GM10248 (cell line): ENCODE results near the gene SIPA1L3.

Source experiments
- CTCF ChIA-PET: fragments of 300-600 bp; sonication (Branson Sonifier 250); formaldehyde crosslinking; extraction: SDS; loops from one replicate; lab custom pipeline; 2021; ENCODE audit warnings: antibody characterized with exemption; lab: Yijun Ruan, JAX
- POLR2A ChIA-PET: fragments of 350-650 bp; sonication (Branson Sonifier 250); formaldehyde crosslinking; extraction: SDS; loops from one replicate; lab custom pipeline; 2020; ENCODE audit warnings: antibody characterized with exemption; lab: Yijun Ruan, JAX
- DNase-seq: peaks from one replicate; pipeline ENCODE4 v3.0.0; 2012; ENCODE audit errors: extremely low spot score
- TF ChIP-seq, protein P1 (sequence below): IDR thresholded peaks from 2 replicates; pipeline ENCODE4 v1.5.1; 2012; ENCODE audit warnings: mild to moderate bottlenecking, low read depth; ENCODE audit errors: extremely low read depth, missing control alignments, control extremely low read depth

SIPA1L3 gene

GRCh38 chr19:38142176-38143035 lies 235.4 kb downstream of the SIPA1L3 start:
- DNase-seq, result peak; percentile 65
- ChIA-PET CTCF (interaction anchor here (0.8 to 4.0 kb wide), 12 partner anchors 10 to 243 kb away, joined by 3 to 20 read pairs (median 4); no protein-coding TSS in a partner anchor), POLR2A (no interaction called here)
- TF ChIP-seq, protein P1, sequence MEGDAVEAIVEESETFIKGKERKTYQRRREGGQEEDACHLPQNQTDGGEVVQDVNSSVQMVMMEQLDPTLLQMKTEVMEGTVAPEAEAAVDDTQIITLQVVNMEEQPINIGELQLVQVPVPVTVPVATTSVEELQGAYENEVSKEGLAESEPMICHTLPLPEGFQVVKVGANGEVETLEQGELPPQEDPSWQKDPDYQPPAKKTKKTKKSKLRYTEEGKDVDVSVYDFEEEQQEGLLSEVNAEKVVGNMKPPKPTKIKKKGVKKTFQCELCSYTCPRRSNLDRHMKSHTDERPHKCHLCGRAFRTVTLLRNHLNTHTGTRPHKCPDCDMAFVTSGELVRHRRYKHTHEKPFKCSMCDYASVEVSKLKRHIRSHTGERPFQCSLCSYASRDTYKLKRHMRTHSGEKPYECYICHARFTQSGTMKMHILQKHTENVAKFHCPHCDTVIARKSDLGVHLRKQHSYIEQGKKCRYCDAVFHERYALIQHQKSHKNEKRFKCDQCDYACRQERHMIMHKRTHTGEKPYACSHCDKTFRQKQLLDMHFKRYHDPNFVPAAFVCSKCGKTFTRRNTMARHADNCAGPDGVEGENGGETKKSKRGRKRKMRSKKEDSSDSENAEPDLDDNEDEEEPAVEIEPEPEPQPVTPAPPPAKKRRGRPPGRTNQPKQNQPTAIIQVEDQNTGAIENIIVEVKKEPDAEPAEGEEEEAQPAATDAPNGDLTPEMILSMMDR, result peak; percentile 58

DNA sequence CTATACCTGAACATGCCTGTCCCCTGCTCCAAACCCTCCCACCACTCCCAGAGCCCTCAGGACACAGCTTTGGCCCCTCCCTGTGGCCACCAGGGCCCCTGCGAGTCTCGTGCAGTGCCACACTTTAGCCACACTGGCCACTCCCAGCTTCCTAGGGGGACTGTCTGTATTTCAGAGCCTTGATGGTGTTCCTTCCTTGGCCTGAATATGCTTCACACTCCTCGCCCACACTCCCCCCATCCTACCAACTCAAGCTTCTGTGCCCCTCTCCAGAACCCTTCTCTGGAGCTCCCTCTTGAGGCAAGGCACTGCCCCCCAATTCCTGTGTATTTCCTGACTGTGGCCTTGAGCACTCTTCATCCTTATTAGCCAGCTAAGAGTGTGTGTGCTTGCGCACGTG lies 236.8 kb downstream of the SIPA1L3 start:
- TF ChIP-seq, protein P1, result peak; percentile 15
- CTCF ChIA-PET, result interaction anchor here (1.0 to 4.0 kb wide), 9 partner anchors 9 to 245 kb away, joined by 3 to 20 read pairs (median 5); no protein-coding TSS in a partner anchor
- POLR2A ChIA-PET, result no interaction called here
- DNase-seq, result no peak

DNA sequence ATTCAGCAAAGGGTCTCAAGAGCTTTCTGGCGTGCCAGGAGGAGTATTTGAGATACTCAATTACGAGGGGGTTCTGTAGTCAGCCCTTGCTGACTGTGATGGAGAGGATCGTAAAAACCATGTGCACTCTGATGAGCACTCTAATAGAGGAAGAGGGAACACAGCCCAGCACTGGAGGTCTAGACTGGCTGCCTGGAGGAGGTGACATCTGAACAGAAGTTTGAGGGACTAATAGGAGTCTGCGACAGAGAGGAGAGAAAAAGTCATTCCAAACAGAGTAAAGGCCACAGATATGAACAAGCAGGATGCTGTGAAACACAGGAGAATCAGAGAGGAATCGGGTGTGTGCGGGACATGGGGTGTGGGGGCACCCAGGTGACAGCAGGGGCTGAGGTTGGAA lies 237.7 kb downstream of the SIPA1L3 start:
- DNase-seq, result no peak
- ChIA-PET CTCF (interaction anchor here (1.5 to 1.7 kb wide), 4 partner anchors 9 to 241 kb away, joined by 3 to 10 read pairs (median 6); no protein-coding TSS in a partner anchor), POLR2A (no interaction called here)
- TF ChIP-seq, protein P1, result no peak

- ChIA-PET POLR2A (no interaction called here), CTCF (no interaction called here)
- TF ChIP-seq, protein P1, result no peak
- no peak for DNase-seq
Observed at GRCh38 chr19:38145623-38146022, 238.6 kb downstream of the SIPA1L3 start.

DNA sequence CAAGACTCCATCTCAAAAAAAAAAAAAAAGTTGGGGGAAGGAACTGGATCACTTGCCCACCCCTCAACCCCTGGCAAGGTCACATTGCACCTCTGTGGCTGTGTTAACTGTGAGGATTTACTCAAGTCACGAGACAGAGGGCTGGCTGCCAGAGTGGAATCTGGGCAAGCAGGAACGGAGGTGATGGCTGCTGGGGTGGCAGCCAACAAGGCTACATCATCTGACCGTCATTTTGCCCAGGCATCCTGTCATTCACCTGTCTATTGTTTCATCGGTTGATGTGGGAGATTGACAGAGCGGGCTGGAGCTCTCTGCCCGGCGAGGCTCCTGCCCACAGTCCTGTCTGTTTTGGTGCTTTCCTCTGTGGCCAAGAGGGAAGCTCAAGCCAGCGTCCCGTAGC lies 241.3 kb downstream of the SIPA1L3 start:
- TF ChIP-seq, protein P1, result no peak
- POLR2A ChIA-PET, result no interaction called here
- no peak for DNase-seq
- CTCF ChIA-PET, result interaction anchor here (0.9 to 2.2 kb wide), 4 partner anchors 14 to 89 kb away, joined by 3 to 5 read pairs (median 4); no protein-coding TSS in a partner anchor

DNA sequence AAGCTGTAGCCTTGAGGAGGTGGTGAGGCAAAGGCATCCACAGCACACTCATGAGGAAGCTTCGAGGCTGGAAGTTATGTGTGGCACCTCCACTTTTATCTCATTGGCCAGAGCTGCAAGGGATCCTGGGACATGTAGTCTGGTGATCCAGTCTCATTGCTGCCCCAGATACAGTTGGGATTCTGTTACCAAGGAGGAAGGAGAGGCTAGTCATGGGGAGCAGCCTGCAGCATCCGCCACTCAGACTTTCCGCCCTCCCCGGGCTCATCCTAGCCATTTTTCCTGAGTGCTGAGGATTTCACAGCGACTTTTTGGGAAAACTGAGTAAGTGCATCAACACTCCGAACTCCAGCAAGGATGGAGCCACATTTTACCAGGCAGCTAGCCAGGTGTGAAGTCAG lies 242.7 kb downstream of the SIPA1L3 start:
- ChIA-PET POLR2A (no interaction called here), CTCF (interaction anchor here (1.3 to 2.2 kb wide), 2 partner anchors 15 kb away, joined by 4 to 5 read pairs; no protein-coding TSS in a partner anchor)
- TF ChIP-seq, protein P1, result no peak
- DNase-seq, result no peak
